Ovary (tissue), 3 donors: ENCODE data around the gene UTS2R.

Experiments
- CTCF ChIP-seq, 3 donors: fragments of 450-650 bp in 2 of 3; fragments of 200-600 bp in 1 of 3; IDR thresholded peaks; one replicate each; pipeline versions ENCODE4 v1.5.1 to v1.8.0; 2016 to 2022; ENCODE audit warnings: antibody characterized with exemption in 3 of 3, mild to moderate bottlenecking in 1 of 3
- EP300 ChIP-seq: sonication (generic); formaldehyde crosslinking; IDR thresholded peaks from one replicate; pipeline ENCODE4 v1.6.1; 2017; ENCODE audit warnings: antibody characterized with exemption
- POLR2A ChIP-seq: fragments of 450-650 bp; IDR thresholded peaks from one replicate; pipeline ENCODE4 v1.6.1; 2017; ENCODE audit warnings: antibody characterized with exemption, mild to moderate bottlenecking, moderate library complexity
- donor health status: DM: no; HTN: no; CAD: no.

DNA sequence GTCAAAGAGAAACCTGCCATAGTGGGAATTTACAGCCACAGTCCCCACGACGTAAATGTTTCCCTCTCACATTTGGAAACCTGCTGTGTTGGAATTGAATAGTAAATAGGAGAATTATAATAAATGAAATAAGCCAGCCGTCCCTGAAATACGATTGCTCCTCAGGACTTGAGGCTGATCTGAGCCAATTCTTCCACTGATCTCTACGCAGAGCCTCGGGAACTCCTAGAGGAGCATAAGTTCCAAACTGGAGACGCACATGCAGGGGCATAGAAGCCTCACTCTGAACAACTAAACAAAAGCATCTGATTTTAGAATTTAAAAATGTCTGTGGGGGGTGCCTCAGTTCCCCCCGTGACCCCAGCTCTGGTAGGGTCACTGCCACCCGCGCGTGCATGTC lies 22.7 kb upstream of the UTS2R start:
- TF ChIP-seq CTCF (IDR thresholded peaks at IDR 0.05) (no peak), POLR2A (no peak), EP300 (no peak)
